NT2/D1 (cell line): Measurements from ENCODE around the gene LRP6.

Experiments used
- DNase-seq: peaks from one replicate; pipeline ENCODE4 v3.0.0-alpha.2; 2011; ENCODE audit warnings: low read depth, low spot score
- H3K27me3 ChIP-seq: 2 replicates; pipeline ENCODE4 v1.6.0; 2011; ENCODE audit warnings: mild to moderate bottlenecking; ENCODE audit not compliant: insufficient read length, insufficient read depth
- H3K36me3 ChIP-seq: 2 replicates; pipeline ENCODE4 v1.6.1; 2011; ENCODE audit warnings: mild to moderate bottlenecking, low read length, mixed read lengths; ENCODE audit not compliant: insufficient read depth, insufficient read length
- H3K4me1 ChIP-seq: 2 replicates; pipeline ENCODE4 v1.5.1; 2011; ENCODE audit not compliant: insufficient read depth, insufficient read length
- H3K4me3 ChIP-seq: 2 replicates; pipeline ENCODE4 v1.5.1; 2011; ENCODE audit warnings: low read depth; ENCODE audit not compliant: insufficient read length
- H3K9ac ChIP-seq: 2 replicates; pipeline ENCODE4 v1.6.0; 2011; ENCODE audit warnings: low read depth; ENCODE audit not compliant: insufficient read length
- H3K9me3 ChIP-seq: 2 replicates; pipeline ENCODE4 v1.5.1; 2011; ENCODE audit warnings: mild to moderate bottlenecking, low read length; ENCODE audit not compliant: insufficient read depth
- SUZ12 ChIP-seq: IDR thresholded peaks from 2 replicates; pipeline ENCODE4 v1.6.1; 2011; ENCODE audit not compliant: insufficient read length, insufficient read depth; ENCODE audit errors: extremely low read depth
- YY1 ChIP-seq: IDR thresholded peaks from 2 replicates; pipeline ENCODE4 v1.6.1; 2011; ENCODE audit not compliant: insufficient read length, insufficient read depth
- ZNF274 ChIP-seq: IDR thresholded peaks from 2 replicates; pipeline ENCODE4 v1.6.1; 2011; ENCODE audit warnings: mild to moderate bottlenecking, low read depth, low read length

The LRP6 gene

DNA sequence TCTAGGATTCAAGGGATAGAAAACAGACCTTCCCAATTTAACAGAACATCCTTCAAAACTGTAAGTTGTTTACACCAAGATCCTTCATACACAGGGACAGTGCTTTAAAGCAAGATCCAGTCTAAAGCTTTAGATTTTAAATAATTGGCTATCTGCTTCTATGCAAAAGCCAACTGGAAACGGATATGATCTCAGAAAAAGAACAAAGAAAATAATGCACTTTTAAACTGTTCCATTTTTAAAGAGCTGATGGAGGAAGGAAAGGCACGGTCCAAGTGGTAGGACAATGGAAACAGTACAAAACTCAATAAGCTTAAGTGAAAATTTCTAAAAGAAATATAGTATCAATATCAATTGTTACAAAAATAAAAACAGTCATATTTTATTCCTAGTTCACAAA, 27.7 kb downstream of the LRP6 start:
- Histone ChIP-seq H3K27me3 (no peaks in the 10 kb centered on the region), H3K4me3 (no peak overlapping the region), H3K36me3 (peaks cover 11% of the 10 kb centered on the region), H3K9me3 (peaks cover 3% of the 10 kb centered on the region; the same call in 1 of the 2 replicates), H3K9ac (no peak overlapping the region), H3K4me1 (no peaks in the 10 kb centered on the region)
- no peak for TF ChIP-seq ZNF274
- TF ChIP-seq YY1: no peak
- TF ChIP-seq SUZ12: no peak
- no peak for DNase-seq

DNA sequence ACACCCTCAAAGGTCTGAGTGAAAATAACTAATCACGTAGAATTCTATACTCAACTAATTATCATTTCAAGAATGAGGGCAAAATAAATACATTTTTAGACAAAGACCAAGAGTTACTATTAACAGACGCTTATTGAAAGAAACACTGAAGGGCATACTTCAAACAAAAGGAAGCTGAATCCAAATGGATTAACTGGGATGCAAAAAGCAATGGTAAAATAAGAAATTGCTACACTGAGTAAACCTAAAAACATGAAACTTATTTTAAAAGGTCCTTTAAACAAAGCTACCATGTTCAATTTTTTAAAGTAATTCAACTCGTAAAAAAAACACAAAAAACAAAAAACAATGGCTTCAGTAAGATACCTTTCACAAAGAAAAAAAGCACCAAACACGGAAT, 28.2 kb downstream of the LRP6 start:
- H3K9ac ChIP-seq: no peak overlapping the region
- peaks cover 6% of the 10 kb centered on the region for H3K36me3 ChIP-seq
- no peaks in the 10 kb centered on the region for H3K27me3 ChIP-seq
- no peaks in the 10 kb centered on the region for H3K4me1 ChIP-seq
- no peak for TF ChIP-seq SUZ12
- no peak for TF ChIP-seq ZNF274
- no peak for TF ChIP-seq YY1
- H3K4me3 ChIP-seq: no peak overlapping the region
- peaks cover 3% of the 10 kb centered on the region; the same call in 1 of the 2 replicates for H3K9me3 ChIP-seq
- no peak for DNase-seq

- H3K9me3 ChIP-seq: peaks cover 3% of the 10 kb centered on the region; the same call in 1 of the 2 replicates
- peak; percentile 25 for DNase-seq
- no peaks in the 10 kb centered on the region for H3K27me3 ChIP-seq
- H3K4me3 ChIP-seq: no peak overlapping the region
- TF ChIP-seq YY1 (no peak), SUZ12 (no peak), ZNF274 (no peak)
- no peaks in the 10 kb centered on the region for H3K36me3 ChIP-seq
- no peak overlapping the region for H3K9ac ChIP-seq
- H3K4me1 ChIP-seq: no peaks in the 10 kb centered on the region
Measured at GRCh38 chr12:12236896-12237295, 29.9 kb downstream of the LRP6 start.

GRCh38 chr12:12230275-12230674, 36.6 kb downstream of the LRP6 start:
- Histone ChIP-seq H3K9ac (no peak overlapping the region), H3K4me1 (peaks cover 5% of the 10 kb centered on the region), H3K9me3 (no peaks in the 10 kb centered on the region), H3K4me3 (no peak overlapping the region), H3K36me3 (no peaks in the 10 kb centered on the region), H3K27me3 (no peaks in the 10 kb centered on the region)
- TF ChIP-seq SUZ12: no peak
- no peak for TF ChIP-seq YY1
- TF ChIP-seq ZNF274: no peak
- no peak for DNase-seq

- TF ChIP-seq SUZ12 (no peak), YY1 (no peak), ZNF274 (no peak)
- no peaks in the 10 kb centered on the region for H3K9me3 ChIP-seq
- H3K36me3 ChIP-seq: no peaks in the 10 kb centered on the region
- no peak overlapping the region for H3K4me3 ChIP-seq
- H3K9ac ChIP-seq: no peak overlapping the region
- no peaks in the 10 kb centered on the region for H3K27me3 ChIP-seq
- DNase-seq: no peak
- peaks cover 5% of the 10 kb centered on the region for H3K4me1 ChIP-seq
Measured at GRCh38 chr12:12229556-12230092, 37.2 kb downstream of the LRP6 start.

DNA sequence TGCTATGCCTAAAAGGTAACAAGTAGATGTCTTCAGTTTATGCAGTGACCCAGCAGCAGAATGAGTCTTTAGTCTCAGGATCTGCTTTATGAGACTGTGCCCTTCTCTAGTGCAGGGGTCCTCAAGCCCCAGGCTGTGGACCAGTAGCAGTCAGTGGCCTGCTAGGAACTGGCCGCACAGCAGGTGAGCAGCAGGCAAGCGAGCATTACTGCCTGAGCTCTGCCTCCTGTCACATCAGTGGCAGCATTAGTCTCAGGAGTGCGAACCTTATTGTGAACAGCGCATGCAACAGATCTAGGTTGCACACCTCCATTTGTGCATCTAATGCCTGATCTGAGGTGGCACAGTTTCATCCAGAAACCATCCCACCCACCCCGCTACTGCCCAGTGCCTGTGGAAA, 38.4 kb downstream of the LRP6 start:
- no peaks in the 10 kb centered on the region for H3K9me3 ChIP-seq
- H3K9ac ChIP-seq: peak overlapping the region; percentile 10
- H3K36me3 ChIP-seq: no peaks in the 10 kb centered on the region
- no peaks in the 10 kb centered on the region for H3K27me3 ChIP-seq
- TF ChIP-seq ZNF274 (no peak), SUZ12 (no peak), YY1 (no peak)
- H3K4me1 ChIP-seq: peaks cover 5% of the 10 kb centered on the region
- no peak for DNase-seq
- H3K4me3 ChIP-seq: no peak overlapping the region

- H3K4me3 ChIP-seq: no peak overlapping the region
- no peaks in the 10 kb centered on the region for H3K27me3 ChIP-seq
- H3K9me3 ChIP-seq: no peaks in the 10 kb centered on the region
- H3K9ac ChIP-seq: no peak overlapping the region
- H3K4me1 ChIP-seq: peaks cover 5% of the 10 kb centered on the region
- no peak for TF ChIP-seq SUZ12
- no peak for TF ChIP-seq YY1
- no peak for TF ChIP-seq ZNF274
- H3K36me3 ChIP-seq: no peaks in the 10 kb centered on the region
- no peak for DNase-seq
Measured at GRCh38 chr12:12226187-12226586, 40.7 kb downstream of the LRP6 start.

GRCh38 chr12:12224240-12224940, 42.5 kb downstream of the LRP6 start:
- H3K4me1 ChIP-seq: peaks cover 5% of the 10 kb centered on the region
- H3K27me3 ChIP-seq: no peaks in the 10 kb centered on the region
- no peak for DNase-seq
- H3K36me3 ChIP-seq: no peaks in the 10 kb centered on the region
- no peak for TF ChIP-seq YY1
- no peak for TF ChIP-seq ZNF274
- no peak for TF ChIP-seq SUZ12
- no peak overlapping the region for H3K4me3 ChIP-seq
- H3K9me3 ChIP-seq: no peaks in the 10 kb centered on the region
- no peak overlapping the region for H3K9ac ChIP-seq
